ENCODE measurements around the gene LHFPL4.

GRCh38 chr3:9600597-9600996 lies 47.0 kb upstream of the LHFPL4 start:
- no peak for TF ChIP-seq BHLHE40 (IDR thresholded peaks at IDR 0.05; ENCODE audit: low read length)
- TF ChIP-seq POLR2AphosphoS5 (IDR thresholded peaks at IDR 0.05; ENCODE audit: control insufficient read depth, insufficient read depth, low read depth, low read length): no peak
- TF ChIP-seq, protein P1, sequence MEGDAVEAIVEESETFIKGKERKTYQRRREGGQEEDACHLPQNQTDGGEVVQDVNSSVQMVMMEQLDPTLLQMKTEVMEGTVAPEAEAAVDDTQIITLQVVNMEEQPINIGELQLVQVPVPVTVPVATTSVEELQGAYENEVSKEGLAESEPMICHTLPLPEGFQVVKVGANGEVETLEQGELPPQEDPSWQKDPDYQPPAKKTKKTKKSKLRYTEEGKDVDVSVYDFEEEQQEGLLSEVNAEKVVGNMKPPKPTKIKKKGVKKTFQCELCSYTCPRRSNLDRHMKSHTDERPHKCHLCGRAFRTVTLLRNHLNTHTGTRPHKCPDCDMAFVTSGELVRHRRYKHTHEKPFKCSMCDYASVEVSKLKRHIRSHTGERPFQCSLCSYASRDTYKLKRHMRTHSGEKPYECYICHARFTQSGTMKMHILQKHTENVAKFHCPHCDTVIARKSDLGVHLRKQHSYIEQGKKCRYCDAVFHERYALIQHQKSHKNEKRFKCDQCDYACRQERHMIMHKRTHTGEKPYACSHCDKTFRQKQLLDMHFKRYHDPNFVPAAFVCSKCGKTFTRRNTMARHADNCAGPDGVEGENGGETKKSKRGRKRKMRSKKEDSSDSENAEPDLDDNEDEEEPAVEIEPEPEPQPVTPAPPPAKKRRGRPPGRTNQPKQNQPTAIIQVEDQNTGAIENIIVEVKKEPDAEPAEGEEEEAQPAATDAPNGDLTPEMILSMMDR (IDR thresholded peaks at IDR 0.05 in 2 of 3, conservative IDR thresholded peaks at IDR 0.05 in 1 of 3; ENCODE audit: insufficient read depth in 2 of 3, low read depth in 1 of 3, low read length in 3 of 3): no peak
- no peak for TF ChIP-seq SIN3A (IDR thresholded peaks at IDR 0.05; ENCODE audit: borderline replicate concordance in 2 of 2, control insufficient read depth in 1 of 2, low read depth in 2 of 2, low read length in 2 of 2)
- TF ChIP-seq, protein P2, sequence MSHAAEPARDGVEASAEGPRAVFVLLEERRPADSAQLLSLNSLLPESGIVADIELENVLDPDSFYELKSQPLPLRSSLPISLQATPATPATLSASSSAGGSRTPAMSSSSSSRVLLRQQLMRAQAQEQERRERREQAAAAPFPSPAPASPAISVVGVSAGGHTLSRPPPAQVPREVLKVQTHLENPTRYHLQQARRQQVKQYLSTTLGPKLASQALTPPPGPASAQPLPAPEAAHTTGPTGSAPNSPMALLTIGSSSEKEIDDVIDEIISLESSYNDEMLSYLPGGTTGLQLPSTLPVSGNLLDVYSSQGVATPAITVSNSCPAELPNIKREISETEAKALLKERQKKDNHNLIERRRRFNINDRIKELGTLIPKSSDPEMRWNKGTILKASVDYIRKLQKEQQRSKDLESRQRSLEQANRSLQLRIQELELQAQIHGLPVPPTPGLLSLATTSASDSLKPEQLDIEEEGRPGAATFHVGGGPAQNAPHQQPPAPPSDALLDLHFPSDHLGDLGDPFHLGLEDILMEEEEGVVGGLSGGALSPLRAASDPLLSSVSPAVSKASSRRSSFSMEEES (CRISPR knock-in tag; IDR thresholded peaks at IDR 0.05): no peak
- TF ChIP-seq SMARCC2 (IDR thresholded peaks at IDR 0.05; ENCODE audit: low read depth): no peak
- TF ChIP-seq MEF2A (IDR thresholded peaks at IDR 0.05; ENCODE audit: control insufficient read depth, low read depth, low read length): no peak
- TF ChIP-seq FOSL1 (tag; conservative IDR thresholded peaks at IDR 0.05): no peak
- TF ChIP-seq ZNF431 (CRISPR knock-in tag; IDR thresholded peaks at IDR 0.05): no peak

All from K562 (cell line).